Osteocyte (in vitro differentiated cells): Measurements from ENCODE around the gene WDR59. TPM values are rescaled to one million over a fixed set of nuclear protein-coding genes. Genes with fewer than 3 reads are reported as not detected.

ENCODE experiments used
- DNase-seq: peaks from one replicate; pipeline ENCODE4 v3.0.0; 2021; ENCODE audit warnings: mixed read lengths; ENCODE audit not compliant: unreplicated experiment; ENCODE audit errors: extremely low spot score
- H3K27ac Mint-ChIP-seq: one replicate; pipeline ENCODE4 v1.8.0; 2021; ENCODE audit warnings: mild to moderate bottlenecking, mixed read lengths; ENCODE audit not compliant: unreplicated experiment
- H3K27me3 Mint-ChIP-seq: one replicate; pipeline ENCODE4 v1.8.0; 2021; ENCODE audit warnings: mixed read lengths; ENCODE audit not compliant: unreplicated experiment
- H3K36me3 Mint-ChIP-seq: one replicate; pipeline ENCODE4 v1.8.0; 2021; ENCODE audit warnings: mixed read lengths; ENCODE audit not compliant: unreplicated experiment
- H3K4me1 Mint-ChIP-seq: one replicate; pipeline ENCODE4 v1.8.0; 2021; ENCODE audit warnings: mixed read lengths; ENCODE audit not compliant: unreplicated experiment
- H3K4me3 Mint-ChIP-seq: one replicate; pipeline ENCODE4 v1.8.0; 2021; ENCODE audit warnings: mild to moderate bottlenecking, moderate library complexity, mixed read lengths; ENCODE audit not compliant: unreplicated experiment
- H3K9me3 Mint-ChIP-seq: one replicate; pipeline ENCODE4 v1.8.0; 2021; ENCODE audit warnings: mixed read lengths; ENCODE audit not compliant: unreplicated experiment
- total RNA-seq: library from RNA; stranded (reverse); gene quantifications from 2 replicates; pipeline ENCODE4 v1.2.1, GENCODE V29; 2021
- TF ChIP-seq, protein P1 (sequence below): fragments of 200-600 bp; sonication (generic); IDR thresholded peaks from 2 replicates; pipeline ENCODE4 v1.5.0; 2021; ENCODE audit warnings: antibody characterized with exemption, mild to moderate bottlenecking, moderate library complexity

WDR59 gene
- total RNA-seq, 1 donor from 2014 or later: 63.3 TPM

DNA sequence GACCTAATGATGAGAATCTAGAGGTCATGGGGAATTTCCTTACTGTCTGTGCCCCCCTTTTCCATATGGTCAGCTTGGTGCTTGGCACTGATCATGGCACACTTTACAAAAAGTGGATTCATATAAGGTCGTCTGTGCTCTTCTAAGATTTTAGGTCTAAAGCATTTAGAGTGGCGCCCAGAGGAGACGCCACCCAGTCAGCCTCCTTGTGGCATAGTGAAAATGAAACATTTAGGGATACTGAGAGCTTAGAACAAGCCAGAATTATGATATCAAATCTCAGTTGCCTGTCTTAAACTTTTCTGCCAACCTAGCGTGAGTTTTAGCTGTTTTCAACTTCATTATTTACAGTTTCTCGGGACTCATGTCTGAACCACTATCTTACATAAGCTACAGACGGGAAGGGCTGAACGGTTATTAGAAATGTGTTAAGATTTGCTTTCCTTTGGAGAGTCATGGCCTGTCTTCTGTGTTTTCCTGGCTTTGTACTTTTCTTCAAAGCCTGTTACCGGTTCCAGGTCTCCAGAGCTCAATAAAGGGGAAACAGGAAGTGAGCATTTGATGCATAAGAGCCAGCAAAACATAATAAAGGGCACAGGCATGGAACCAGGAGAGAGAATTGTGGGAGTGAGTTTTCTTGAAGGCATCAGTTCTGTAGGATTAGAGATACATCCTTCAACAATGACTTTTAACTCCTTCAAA is 27.6 kb upstream of the WDR59 start:
- H3K36me3 Mint-ChIP-seq: no peaks in the 10 kb centered on the region
- H3K27me3 Mint-ChIP-seq: no peaks in the 10 kb centered on the region
- peaks cover 36% of the 10 kb centered on the region for H3K4me1 Mint-ChIP-seq
- H3K4me3 Mint-ChIP-seq: no peak overlapping the region
- no peak for DNase-seq
- H3K27ac Mint-ChIP-seq: peak overlapping the region; percentile 92
- TF ChIP-seq, protein P1, sequence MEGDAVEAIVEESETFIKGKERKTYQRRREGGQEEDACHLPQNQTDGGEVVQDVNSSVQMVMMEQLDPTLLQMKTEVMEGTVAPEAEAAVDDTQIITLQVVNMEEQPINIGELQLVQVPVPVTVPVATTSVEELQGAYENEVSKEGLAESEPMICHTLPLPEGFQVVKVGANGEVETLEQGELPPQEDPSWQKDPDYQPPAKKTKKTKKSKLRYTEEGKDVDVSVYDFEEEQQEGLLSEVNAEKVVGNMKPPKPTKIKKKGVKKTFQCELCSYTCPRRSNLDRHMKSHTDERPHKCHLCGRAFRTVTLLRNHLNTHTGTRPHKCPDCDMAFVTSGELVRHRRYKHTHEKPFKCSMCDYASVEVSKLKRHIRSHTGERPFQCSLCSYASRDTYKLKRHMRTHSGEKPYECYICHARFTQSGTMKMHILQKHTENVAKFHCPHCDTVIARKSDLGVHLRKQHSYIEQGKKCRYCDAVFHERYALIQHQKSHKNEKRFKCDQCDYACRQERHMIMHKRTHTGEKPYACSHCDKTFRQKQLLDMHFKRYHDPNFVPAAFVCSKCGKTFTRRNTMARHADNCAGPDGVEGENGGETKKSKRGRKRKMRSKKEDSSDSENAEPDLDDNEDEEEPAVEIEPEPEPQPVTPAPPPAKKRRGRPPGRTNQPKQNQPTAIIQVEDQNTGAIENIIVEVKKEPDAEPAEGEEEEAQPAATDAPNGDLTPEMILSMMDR: no peak
- no peaks in the 10 kb centered on the region for H3K9me3 Mint-ChIP-seq

DNA sequence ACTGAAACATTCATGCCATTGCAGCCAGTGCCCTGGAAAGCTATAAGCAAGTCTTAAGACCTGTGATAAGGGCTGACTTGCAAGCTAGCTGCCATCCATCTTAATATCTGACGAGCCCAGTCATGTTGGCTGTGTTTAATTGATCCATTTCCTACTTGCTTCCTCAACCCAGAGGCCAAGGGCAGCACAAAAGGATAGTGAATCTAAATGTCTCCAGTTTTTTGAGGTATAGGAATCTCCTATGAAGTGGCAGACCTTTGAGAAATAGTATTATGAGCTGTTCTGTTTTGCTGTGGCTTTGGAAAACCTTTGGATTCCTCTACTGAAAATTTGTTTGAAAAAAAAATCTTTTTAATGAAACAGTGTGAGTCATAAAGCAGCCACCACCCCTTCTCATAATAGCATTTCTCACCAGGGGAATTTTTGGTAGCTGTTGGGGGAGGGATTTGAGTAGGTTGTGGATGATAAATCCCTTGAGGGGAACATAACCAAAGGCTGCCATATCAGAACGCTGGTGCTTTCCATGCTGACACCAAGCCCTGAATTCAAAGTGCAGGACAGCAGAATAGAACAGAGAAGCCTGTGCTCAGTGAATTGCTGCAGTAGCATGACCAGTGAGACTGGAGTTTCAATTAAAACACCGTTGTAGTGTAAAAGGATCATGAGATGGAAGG is 26.8 kb upstream of the WDR59 start:
- Mint-ChIP-seq H3K27ac (peak overlapping the region; percentile 92), H3K4me3 (peak overlapping the region; percentile 30), H3K36me3 (no peaks in the 10 kb centered on the region), H3K27me3 (no peaks in the 10 kb centered on the region), H3K9me3 (no peaks in the 10 kb centered on the region), H3K4me1 (peaks cover 32% of the 10 kb centered on the region)
- no peak for DNase-seq
- TF ChIP-seq, protein P1: no peak

DNA sequence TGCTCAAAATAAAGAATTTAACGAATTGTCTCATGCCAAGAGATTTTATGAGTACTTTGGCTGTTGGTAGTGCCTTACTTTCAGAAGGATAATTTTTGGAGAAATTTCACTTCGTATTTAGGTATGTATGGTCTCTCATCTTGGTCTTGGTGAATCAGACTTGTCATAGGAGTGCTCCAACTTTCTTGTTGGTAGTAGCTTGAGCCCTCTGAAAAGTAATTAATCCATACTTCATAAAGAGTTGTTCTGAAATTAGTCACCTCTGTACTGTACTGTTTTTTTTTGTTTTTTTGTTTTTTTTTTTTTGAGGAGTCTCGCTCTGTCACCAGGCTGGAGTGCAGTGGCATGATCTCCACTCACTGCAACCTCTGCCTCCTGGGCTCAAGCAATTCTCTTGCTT is 25.5 kb upstream of the WDR59 start:
- Mint-ChIP-seq H3K27me3 (no peaks in the 10 kb centered on the region), H3K36me3 (no peaks in the 10 kb centered on the region), H3K4me3 (no peak overlapping the region), H3K9me3 (no peaks in the 10 kb centered on the region), H3K27ac (peak overlapping the region; percentile 92), H3K4me1 (peaks cover 30% of the 10 kb centered on the region)
- DNase-seq: no peak
- TF ChIP-seq, protein P1: no peak

DNA sequence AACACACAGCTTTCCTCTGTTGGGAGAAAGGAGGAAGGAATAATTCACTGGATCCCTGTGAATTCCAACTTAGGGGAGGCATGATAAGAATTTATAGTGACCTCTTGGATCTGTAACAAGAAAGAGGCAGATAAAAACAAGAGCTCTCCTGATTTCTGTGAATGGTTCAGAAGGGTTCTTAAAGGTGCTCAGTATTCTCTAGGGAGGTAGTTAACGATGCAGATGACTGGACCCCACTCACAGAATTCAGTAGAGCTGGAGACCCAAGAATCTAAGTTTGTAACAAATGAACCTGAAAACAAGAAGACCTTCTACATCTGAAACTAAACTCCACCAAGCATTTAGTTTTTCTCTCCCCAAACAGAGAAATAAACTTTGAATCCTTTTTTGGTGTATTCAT is 22.5 kb upstream of the WDR59 start:
- no peaks in the 10 kb centered on the region for H3K9me3 Mint-ChIP-seq
- H3K36me3 Mint-ChIP-seq: no peaks in the 10 kb centered on the region
- H3K4me3 Mint-ChIP-seq: no peak overlapping the region
- TF ChIP-seq, protein P1: no peak
- peaks cover 23% of the 10 kb centered on the region for H3K4me1 Mint-ChIP-seq
- no peak overlapping the region for H3K27ac Mint-ChIP-seq
- no peak for DNase-seq
- no peaks in the 10 kb centered on the region for H3K27me3 Mint-ChIP-seq

DNA sequence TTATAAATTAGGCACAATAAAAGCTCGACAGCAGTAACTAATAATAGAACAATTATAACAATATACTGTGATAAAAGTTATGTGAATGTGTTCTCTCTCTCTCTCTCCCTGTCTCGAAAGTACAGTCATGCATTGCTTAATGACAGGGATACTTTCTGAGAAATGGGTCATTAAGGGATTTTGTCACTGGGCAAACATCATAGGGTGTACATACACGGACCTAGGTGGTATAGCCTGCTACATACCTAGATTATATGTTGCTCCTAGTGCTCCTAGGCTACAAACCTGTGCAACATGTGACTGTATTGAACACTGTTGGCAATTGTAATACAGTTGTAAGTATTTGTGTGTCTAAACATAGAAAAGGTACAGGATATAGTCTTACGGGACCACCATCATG is 20.8 kb upstream of the WDR59 start:
- Mint-ChIP-seq H3K36me3 (no peaks in the 10 kb centered on the region), H3K27me3 (no peaks in the 10 kb centered on the region), H3K9me3 (no peaks in the 10 kb centered on the region), H3K27ac (no peak overlapping the region), H3K4me1 (peaks cover 20% of the 10 kb centered on the region), H3K4me3 (no peak overlapping the region)
- TF ChIP-seq, protein P1: no peak
- DNase-seq: no peak
